Stimulated activated naive B cell treated with anti-CD40 and anti-IgM and Interleukin-4, amounts not matched to agents 10 μg/mL and 1 μg/mL and 100 μg/mL, for 72 hours (primary cell): ENCODE data around the gene TTI1.

ENCODE experiments used
- ATAC-seq, 2 donors: fragments of 150-1000 bp; cut with Tn5 transposase; replicated peaks; 2 replicates each; pipeline ENCODE4 v1.10.0; 2021; ENCODE audit warnings: moderate library complexity in 1 of 2
- DNase-seq: peaks from one replicate; pipeline ENCODE4 v3.0.0; 2021
- H3K27ac Mint-ChIP-seq: one replicate; pipeline ENCODE4 v1.8.0; 2022; ENCODE audit warnings: mild to moderate bottlenecking, mixed read lengths
- H3K27me3 Mint-ChIP-seq, 2 donors: one replicate each; pipeline ENCODE4 v1.8.0; 2022; ENCODE audit warnings: mixed read lengths in 2 of 2
- H3K36me3 Mint-ChIP-seq, 2 donors: one replicate each; pipeline ENCODE4 v1.8.0; 2022; ENCODE audit warnings: mixed read lengths in 2 of 2, mild to moderate bottlenecking in 1 of 2
- H3K4me1 Mint-ChIP-seq, 2 donors: one replicate each; pipeline ENCODE4 v1.8.0; 2022; ENCODE audit warnings: mixed read lengths in 2 of 2, mild to moderate bottlenecking in 1 of 2
- H3K4me3 Mint-ChIP-seq, 2 donors: one replicate each; pipeline ENCODE4 v1.8.0; 2022; ENCODE audit warnings: mild to moderate bottlenecking in 2 of 2, mixed read lengths in 2 of 2, moderate library complexity in 1 of 2
- H3K9me3 Mint-ChIP-seq, 2 donors: one replicate each; pipeline ENCODE4 v1.8.0; 2022; ENCODE audit warnings: mixed read lengths in 2 of 2, mild to moderate bottlenecking in 1 of 2

The TTI1 gene

GRCh38 chr20:37984018-37984785, 49.1 kb downstream of the TTI1 start:
- no peaks in the 10 kb centered on the region for H3K9me3 Mint-ChIP-seq
- no peaks in the 10 kb centered on the region for H3K27me3 Mint-ChIP-seq
- no peak for DNase-seq
- no peak overlapping the region for H3K27ac Mint-ChIP-seq
- H3K36me3 Mint-ChIP-seq: peaks cover 46 to 72% of the 10 kb centered on the region in 2 donors
- no peaks in the 10 kb centered on the region for H3K4me1 Mint-ChIP-seq
- no peak for ATAC-seq
- no peak overlapping the region for H3K4me3 Mint-ChIP-seq

DNA sequence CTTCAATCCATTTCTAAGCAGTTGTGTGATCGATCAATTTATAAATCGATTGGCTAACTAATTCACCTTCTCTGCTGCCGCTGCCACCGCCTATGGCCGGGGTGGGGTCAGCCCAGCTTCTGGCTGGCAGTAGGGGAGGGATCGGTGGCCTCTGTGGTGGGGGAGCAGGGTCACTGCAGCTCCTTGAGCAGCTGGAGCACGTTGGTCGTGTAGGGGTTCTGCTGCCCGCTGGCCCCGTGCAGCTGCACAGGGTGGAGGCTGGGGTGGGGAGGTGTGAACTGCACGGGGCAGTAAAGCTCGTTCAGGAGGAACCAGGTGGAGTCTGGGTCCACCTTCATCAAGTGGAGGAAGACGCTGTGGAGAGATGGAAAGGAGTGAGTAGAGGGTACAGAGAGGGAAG, 50.0 kb downstream of the TTI1 start:
- H3K4me1 Mint-ChIP-seq: no peaks in the 10 kb centered on the region
- H3K36me3 Mint-ChIP-seq: peaks cover 42 to 70% of the 10 kb centered on the region in 2 donors
- H3K4me3 Mint-ChIP-seq: no peak overlapping the region
- H3K27ac Mint-ChIP-seq: no peak overlapping the region
- ATAC-seq: no peak
- no peaks in the 10 kb centered on the region for H3K9me3 Mint-ChIP-seq
- no peaks in the 10 kb centered on the region for H3K27me3 Mint-ChIP-seq
- no peak for DNase-seq

DNA sequence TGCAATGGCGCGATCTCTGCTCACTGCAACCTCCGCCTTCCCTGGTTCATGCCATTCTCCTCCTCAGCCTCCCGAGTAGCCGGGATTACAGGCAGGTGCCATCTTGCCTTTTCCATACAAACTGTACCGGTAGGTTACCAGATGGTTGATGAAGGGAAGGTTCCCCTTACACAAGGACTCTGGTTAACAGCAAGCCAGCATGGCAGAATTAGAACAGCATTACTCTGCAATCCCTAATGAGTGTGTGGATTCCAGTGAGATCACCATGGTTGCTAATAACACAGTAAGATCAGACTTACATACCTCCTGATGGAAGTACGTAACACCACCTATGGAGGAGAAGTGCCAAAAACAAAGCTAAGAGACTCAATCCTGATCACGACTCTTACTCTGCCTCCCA, 51.7 kb downstream of the TTI1 start:
- H3K27me3 Mint-ChIP-seq: no peaks in the 10 kb centered on the region
- no peak overlapping the region for H3K27ac Mint-ChIP-seq
- DNase-seq (no peak), ATAC-seq (no peak)
- H3K4me3 Mint-ChIP-seq: no peak overlapping the region
- H3K4me1 Mint-ChIP-seq: peaks cover 10 to 13% of the 10 kb centered on the region in 2 donors
- H3K36me3 Mint-ChIP-seq: peaks cover 39 to 67% of the 10 kb centered on the region in 2 donors
- H3K9me3 Mint-ChIP-seq: no peaks in the 10 kb centered on the region

DNA sequence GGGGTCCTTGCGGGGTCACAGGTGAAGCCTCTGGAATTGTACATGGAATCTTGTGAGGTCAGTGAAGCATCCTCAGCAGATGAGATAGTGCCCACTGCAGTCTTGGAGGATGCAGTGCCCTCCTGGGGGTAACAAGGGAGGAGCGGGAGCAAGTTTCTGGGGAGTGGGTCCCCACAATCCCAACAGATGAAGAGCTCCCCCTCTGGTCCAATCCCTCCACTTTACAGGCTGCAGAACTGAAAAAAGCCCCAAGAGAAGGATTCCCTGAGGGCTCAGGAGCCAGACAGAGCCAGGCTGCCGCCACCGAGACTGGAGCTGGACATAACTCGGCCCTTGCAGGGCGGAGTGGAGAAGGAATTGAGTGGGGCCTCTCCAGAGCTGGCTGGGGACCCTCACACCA, 52.4 kb downstream of the TTI1 start:
- DNase-seq: no peak
- H3K4me3 Mint-ChIP-seq: no peak overlapping the region
- no peak for ATAC-seq
- peaks cover 10 to 15% of the 10 kb centered on the region in 2 donors for H3K4me1 Mint-ChIP-seq
- H3K27me3 Mint-ChIP-seq: no peaks in the 10 kb centered on the region
- no peaks in the 10 kb centered on the region for H3K9me3 Mint-ChIP-seq
- peaks cover 44 to 68% of the 10 kb centered on the region in 2 donors for H3K36me3 Mint-ChIP-seq
- H3K27ac Mint-ChIP-seq: no peak overlapping the region

- no peak for DNase-seq
Measured at GRCh38 chr20:37980383-37980782, 52.9 kb downstream of the TTI1 start.

GRCh38 chr20:37979021-37979985, 54.0 kb downstream of the TTI1 start:
- DNase-seq (no peak), ATAC-seq (no peak)
- Mint-ChIP-seq H3K4me3 (no peak overlapping the region), H3K27me3 (no peaks in the 10 kb centered on the region), H3K27ac (no peak overlapping the region), H3K9me3 (no peaks in the 10 kb centered on the region), H3K4me1 (peaks cover 10 to 15% of the 10 kb centered on the region in 2 donors), H3K36me3 (peaks cover 42 to 61% of the 10 kb centered on the region in 2 donors)

More at GRCh38 chr20:37980383-37980782, 52.9 kb downstream of the TTI1 start:
- no peaks in the 10 kb centered on the region for H3K27me3 Mint-ChIP-seq
- peaks cover 10 to 15% of the 10 kb centered on the region in 2 donors for H3K4me1 Mint-ChIP-seq
- no peak overlapping the region for H3K27ac Mint-ChIP-seq
- H3K4me3 Mint-ChIP-seq: no peak overlapping the region
- no peak for ATAC-seq
- peaks cover 46 to 69% of the 10 kb centered on the region in 2 donors for H3K36me3 Mint-ChIP-seq
- H3K9me3 Mint-ChIP-seq: no peaks in the 10 kb centered on the region

GRCh38 chr20:37977786-37978185, 55.5 kb downstream of the TTI1 start:
- ATAC-seq (no peak), DNase-seq (no peak)
- Mint-ChIP-seq H3K4me1 (peaks cover 10 to 15% of the 10 kb centered on the region in 2 donors), H3K27me3 (peaks cover 0 to 1% of the 10 kb centered on the region in 2 donors), H3K27ac (peak overlapping the region; percentile 49), H3K36me3 (peaks cover 41 to 62% of the 10 kb centered on the region in 2 donors), H3K9me3 (no peaks in the 10 kb centered on the region), H3K4me3 (no peak overlapping the region)

GRCh38 chr20:37977338-37977737, 55.9 kb downstream of the TTI1 start:
- H3K4me1 Mint-ChIP-seq: peaks cover 10 to 15% of the 10 kb centered on the region in 2 donors
- ATAC-seq: no peak
- DNase-seq: no peak
- no peaks in the 10 kb centered on the region for H3K9me3 Mint-ChIP-seq
- peak overlapping the region; percentile 14 for H3K27ac Mint-ChIP-seq
- peaks cover 39 to 62% of the 10 kb centered on the region in 2 donors for H3K36me3 Mint-ChIP-seq
- peaks cover 0 to 4% of the 10 kb centered on the region in 2 donors for H3K27me3 Mint-ChIP-seq
- no peak overlapping the region for H3K4me3 Mint-ChIP-seq

DNA sequence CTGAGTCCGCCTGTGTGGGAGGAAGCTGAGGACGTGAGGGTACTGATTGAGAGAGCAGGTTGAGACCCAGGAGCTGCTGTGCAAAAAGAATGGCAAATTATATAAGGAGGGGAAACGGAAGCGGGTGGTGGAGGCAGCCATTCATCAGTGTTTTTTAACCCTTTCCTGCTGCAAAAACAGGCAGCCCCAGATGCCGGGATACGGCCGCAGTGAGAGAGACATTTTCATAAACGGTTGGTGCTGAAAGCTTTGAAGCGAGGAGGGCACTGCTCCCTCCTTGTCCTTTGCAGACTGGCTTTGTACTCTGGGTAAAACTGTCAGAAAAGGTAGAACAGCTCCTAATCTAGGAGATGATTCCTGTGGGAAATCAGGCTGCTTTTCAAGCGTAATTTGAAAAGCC, 56.4 kb downstream of the TTI1 start:
- H3K4me3 Mint-ChIP-seq: no peak overlapping the region
- no peak overlapping the region for H3K27ac Mint-ChIP-seq
- DNase-seq: no peak
- peak in 1 of 2 donors; percentile 12 for ATAC-seq
- no peaks in the 10 kb centered on the region for H3K9me3 Mint-ChIP-seq
- peaks cover 0 to 5% of the 10 kb centered on the region in 2 donors for H3K27me3 Mint-ChIP-seq
- peaks cover 39 to 62% of the 10 kb centered on the region in 2 donors for H3K36me3 Mint-ChIP-seq
- peaks cover 10 to 15% of the 10 kb centered on the region in 2 donors for H3K4me1 Mint-ChIP-seq

DNA sequence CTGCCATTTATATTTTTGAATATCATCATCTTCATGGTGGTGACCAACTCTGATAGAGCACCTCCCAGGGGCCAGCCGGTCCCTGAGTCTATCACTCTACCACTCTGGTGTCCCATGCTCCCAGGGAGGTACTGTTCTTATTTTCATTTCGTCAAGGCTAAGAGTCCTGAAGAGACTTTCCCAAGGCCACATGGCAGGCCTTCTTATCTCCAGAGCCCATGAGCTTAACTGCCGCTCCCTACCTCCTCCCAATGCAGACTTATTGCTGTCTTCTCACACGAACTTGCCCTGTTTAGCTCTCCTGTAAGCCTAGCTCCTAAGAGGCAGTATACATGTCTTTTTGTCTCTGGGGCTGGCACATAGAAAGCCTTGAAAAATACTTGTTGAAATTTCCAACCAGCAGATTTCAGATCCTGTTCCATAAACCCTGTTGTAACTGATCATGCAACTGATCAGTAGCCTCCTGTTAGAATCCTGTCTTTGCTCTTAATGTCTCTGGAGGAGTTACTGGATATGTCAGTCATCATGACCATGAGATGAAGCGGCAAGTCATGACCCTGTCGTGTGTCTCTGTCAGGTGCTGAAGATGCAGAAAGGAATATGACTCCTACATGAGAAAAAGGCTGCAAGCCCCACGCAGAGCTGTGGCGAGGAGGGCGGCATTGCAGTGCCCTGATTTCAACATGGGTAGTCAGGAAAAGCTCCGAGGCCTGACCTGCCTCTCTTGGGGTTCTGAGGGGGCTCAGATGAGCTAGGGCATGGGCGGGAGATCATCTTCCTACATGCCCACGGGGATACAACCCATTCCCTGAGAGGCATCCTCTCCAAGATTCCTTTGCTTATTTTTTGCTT, 60.0 kb downstream of the TTI1 start:
- Mint-ChIP-seq H3K9me3 (peaks cover 7% of the 10 kb centered on the region in 2 donors), H3K27me3 (peaks cover 8 to 15% of the 10 kb centered on the region in 2 donors), H3K4me3 (no peak overlapping the region), H3K27ac (no peak overlapping the region), H3K4me1 (peaks cover 10 to 15% of the 10 kb centered on the region in 2 donors), H3K36me3 (peaks cover 44 to 62% of the 10 kb centered on the region in 2 donors)
- ATAC-seq (no peak), DNase-seq (no peak)

GRCh38 chr20:37972256-37973058, 60.8 kb downstream of the TTI1 start:
- DNase-seq: no peak
- no peak for ATAC-seq
- peaks cover 16 to 17% of the 10 kb centered on the region in 2 donors for H3K27me3 Mint-ChIP-seq
- H3K4me3 Mint-ChIP-seq: no peak overlapping the region
- H3K9me3 Mint-ChIP-seq: peaks cover 10 to 11% of the 10 kb centered on the region in 2 donors
- peaks cover 4 to 7% of the 10 kb centered on the region in 2 donors for H3K4me1 Mint-ChIP-seq
- H3K27ac Mint-ChIP-seq: no peak overlapping the region
- H3K36me3 Mint-ChIP-seq: peaks cover 47 to 60% of the 10 kb centered on the region in 2 donors

- Mint-ChIP-seq H3K36me3 (peaks cover 46 to 62% of the 10 kb centered on the region in 2 donors), H3K4me1 (peaks cover under 1 to 2% of the 10 kb centered on the region in 2 donors), H3K27me3 (peaks cover 23% of the 10 kb centered on the region in 2 donors), H3K27ac (no peak overlapping the region), H3K4me3 (no peak overlapping the region), H3K9me3 (peaks cover 15 to 17% of the 10 kb centered on the region in 2 donors)
- DNase-seq (no peak), ATAC-seq (no peak)
Measured at GRCh38 chr20:37971561-37972127, 61.6 kb downstream of the TTI1 start.

DNA sequence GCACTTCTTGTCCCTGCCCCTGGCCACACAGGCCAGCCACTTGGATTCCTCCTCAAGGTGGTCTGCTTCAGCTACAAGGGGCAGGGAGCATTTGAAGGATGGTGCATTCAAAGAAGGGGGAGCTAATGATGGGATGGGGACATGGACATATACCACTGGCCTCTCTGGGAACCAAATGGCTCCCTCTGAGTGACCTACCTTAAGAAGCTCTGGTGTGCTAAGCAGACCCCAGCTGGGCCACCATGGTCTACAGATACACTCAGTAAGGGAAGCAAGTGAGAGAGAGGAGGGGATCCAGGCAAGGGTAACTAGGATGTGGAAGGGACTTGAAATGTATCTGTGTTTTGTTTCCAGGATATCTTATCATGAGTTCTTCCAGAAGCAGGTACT, 62.4 kb downstream of the TTI1 start:
- no peak for ATAC-seq

More for the DNA sequence above, 62.4 kb downstream of the TTI1 start:
- peaks cover 39 to 54% of the 10 kb centered on the region in 2 donors for H3K36me3 Mint-ChIP-seq
- no peak overlapping the region for H3K4me3 Mint-ChIP-seq
- H3K27ac Mint-ChIP-seq: no peak overlapping the region
- no peaks in the 10 kb centered on the region for H3K4me1 Mint-ChIP-seq
- H3K9me3 Mint-ChIP-seq: peaks cover 18 to 19% of the 10 kb centered on the region in 2 donors
- no peak for DNase-seq
- H3K27me3 Mint-ChIP-seq: peaks cover 28 to 29% of the 10 kb centered on the region in 2 donors
